Prostate gland (tissue), 2 donors: ENCODE measurements around the gene SUFU.

Experiments used
- POLR2A ChIP-seq: fragments of 450-650 bp; IDR thresholded peaks from one replicate; pipeline ENCODE4 v1.6.1; 2016; ENCODE audit warnings: antibody characterized with exemption, mild to moderate bottlenecking
- POLR2AphosphoS5 ChIP-seq: sonication (generic); formaldehyde crosslinking; IDR thresholded peaks from one replicate; pipeline ENCODE4 v1.6.1; 2017; ENCODE audit warnings: antibody characterized with exemption
- TF ChIP-seq, protein P1 (sequence below), 4 experiments: fragments of 200-600 bp in 2 of 4; fragments of 450-650 bp in 2 of 4; sonication (generic) in 2 of 4; IDR thresholded peaks; 1 replicate in 3 of 4; 2 replicates in 1 of 4; pipeline ENCODE4 v1.5.1; 2016 to 2019; ENCODE audit warnings: antibody characterized with exemption in 4 of 4, mild to moderate bottlenecking in 2 of 4, moderate library complexity in 2 of 4

GRCh38 chr10:102504976-102505300, 1.2 kb downstream of the SUFU start:
- TF ChIP-seq, protein P1, sequence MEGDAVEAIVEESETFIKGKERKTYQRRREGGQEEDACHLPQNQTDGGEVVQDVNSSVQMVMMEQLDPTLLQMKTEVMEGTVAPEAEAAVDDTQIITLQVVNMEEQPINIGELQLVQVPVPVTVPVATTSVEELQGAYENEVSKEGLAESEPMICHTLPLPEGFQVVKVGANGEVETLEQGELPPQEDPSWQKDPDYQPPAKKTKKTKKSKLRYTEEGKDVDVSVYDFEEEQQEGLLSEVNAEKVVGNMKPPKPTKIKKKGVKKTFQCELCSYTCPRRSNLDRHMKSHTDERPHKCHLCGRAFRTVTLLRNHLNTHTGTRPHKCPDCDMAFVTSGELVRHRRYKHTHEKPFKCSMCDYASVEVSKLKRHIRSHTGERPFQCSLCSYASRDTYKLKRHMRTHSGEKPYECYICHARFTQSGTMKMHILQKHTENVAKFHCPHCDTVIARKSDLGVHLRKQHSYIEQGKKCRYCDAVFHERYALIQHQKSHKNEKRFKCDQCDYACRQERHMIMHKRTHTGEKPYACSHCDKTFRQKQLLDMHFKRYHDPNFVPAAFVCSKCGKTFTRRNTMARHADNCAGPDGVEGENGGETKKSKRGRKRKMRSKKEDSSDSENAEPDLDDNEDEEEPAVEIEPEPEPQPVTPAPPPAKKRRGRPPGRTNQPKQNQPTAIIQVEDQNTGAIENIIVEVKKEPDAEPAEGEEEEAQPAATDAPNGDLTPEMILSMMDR (IDR thresholded peaks at IDR 0.05) = no peak
- TF ChIP-seq POLR2A (no peak), POLR2AphosphoS5 (peak; percentile 54)
